HCT116 (cell line): Measurements from ENCODE around the gene KAT6B. TPM values are rescaled to one million over a fixed set of nuclear protein-coding genes. Genes with fewer than 3 reads are reported as not detected.

Experiments
- ATAC-seq: fragments of 200-7000 bp; cut with Tn5 transposase; 2 replicates; pipeline ENCODE4 v1.9.1; 2020; ENCODE audit warnings: mild to moderate bottlenecking, moderate library complexity
- BruUV-seq: library from RNA; stranded (reverse); fragments of 400-500 nt; replicated peaks from 2 replicates; lab custom pipeline; 2021; lab: Mats Ljungman, UMichigan
- CTCF ChIA-PET: fragments of 300-600 bp; sonication (Branson Sonifier 250); formaldehyde crosslinking; loops from one replicate; lab custom pipeline; 2021; ENCODE audit warnings: antibody characterized with exemption; lab: Charles Lee
- POLR2A ChIA-PET: fragments of 300-600, 350-600 bp; sonication (Branson Sonifier 250); formaldehyde crosslinking; loops from one replicate; lab custom pipeline; 2021; ENCODE audit warnings: antibody characterized with exemption; lab: Charles Lee
- RAD21 ChIA-PET, 2 experiments: fragments of 300-600 bp; sonication (Branson Sonifier 250); formaldehyde crosslinking; loops; one replicate each; lab custom pipeline; 2023; ENCODE audit warnings: low total read pairs in 2 of 2; ENCODE audit not compliant: uncharacterized antibody in 2 of 2, unreplicated experiment in 2 of 2, low non-redundant PET in 1 of 2; lab: Charles Lee
- DNase-seq: peaks from one replicate; pipeline ENCODE4 v3.0.0-alpha.2; 2010; ENCODE audit warnings: low read depth, low spot score
- H2AFZ ChIP-seq: fragments of 200-600 bp; shearing (Covaris generic), sonication (generic); 2 replicates; pipeline ENCODE4 v1.6.1; 2017; ENCODE audit warnings: low read depth, mixed run types, mixed read lengths, antibody characterized with exemption, low read length; ENCODE audit not compliant: poor library complexity, severe bottlenecking
- H3K27ac ChIP-seq: 2 replicates; pipeline ENCODE4 v1.5.1; 2012; ENCODE audit warnings: low read depth, low read length
- H3K27me3 ChIP-seq: fragments of 200-600 bp; sonication (generic); 2 replicates; pipeline ENCODE4 v1.6.1; 2016; ENCODE audit warnings: mixed run types, low read length, mixed read lengths; ENCODE audit not compliant: insufficient read depth
- H3K36me3 ChIP-seq, 2 experiments: fragments of 200-500 bp in 1 of 2; fragments of 200-600 bp in 1 of 2; sonication (Bioruptor generic) in 1 of 2; sonication (generic) in 1 of 2; 2 replicates each; pipeline versions ENCODE4 v1.5.1 to v1.6.1; 2014 to 2016; ENCODE audit warnings: low read length in 2 of 2, inconsistent platforms in 1 of 2, mixed read lengths in 1 of 2, mixed run types in 1 of 2; ENCODE audit not compliant: insufficient read depth in 2 of 2, control insufficient read depth in 1 of 2
- H3K4me1 ChIP-seq, 2 experiments: fragments of 200-600 bp in 1 of 2; sonication (generic) in 1 of 2; 2 replicates each; pipeline versions ENCODE4 v1.5.1 to v1.6.1; 2012 to 2017; ENCODE audit warnings: low read length in 2 of 2, inconsistent platforms in 1 of 2, mild to moderate bottlenecking in 1 of 2, mixed read lengths in 1 of 2, mixed run types in 1 of 2, moderate library complexity in 1 of 2; ENCODE audit not compliant: insufficient read depth in 2 of 2, control insufficient read depth in 1 of 2
- H3K4me2 ChIP-seq: fragments of 200-600 bp; sonication (generic); 2 replicates; pipeline ENCODE4 v1.6.1; 2017; ENCODE audit warnings: mixed run types, low read length, mixed read lengths
- H3K4me3 ChIP-seq, 2 experiments: fragments of 200-600 bp in 1 of 2; sonication (generic) in 1 of 2; replicated peaks in 1 of 2; 2 replicates each; pipeline ENCODE4 v1.5.1; 2011 to 2016; ENCODE audit warnings: low read length in 2 of 2, control low read depth in 1 of 2, low read depth in 1 of 2, mild to moderate bottlenecking in 1 of 2, mixed read lengths in 1 of 2, mixed run types in 1 of 2
- H3K79me2 ChIP-seq: fragments of 200-600 bp; sonication (generic); 2 replicates; pipeline ENCODE4 v1.6.1; 2017; ENCODE audit warnings: mild to moderate bottlenecking, mixed run types, low read length, moderate library complexity, mixed read lengths; ENCODE audit not compliant: insufficient read depth
- H3K9ac ChIP-seq: fragments of 200-600 bp; sonication (generic); 2 replicates; pipeline ENCODE4 v1.6.1; 2016; ENCODE audit warnings: low read length, mixed read lengths
- H3K9me2 ChIP-seq: fragments of 200-600 bp; sonication (generic), shearing (Covaris generic); 2 replicates; pipeline ENCODE4 v1.6.1; 2017; ENCODE audit warnings: mixed run types, mild to moderate bottlenecking, moderate library complexity; ENCODE audit not compliant: insufficient read depth
- H3K9me3 ChIP-seq, 2 experiments: fragments of 200-500 bp in 1 of 2; fragments of 200-600 bp in 1 of 2; sonication (Bioruptor generic) in 1 of 2; sonication (generic) in 1 of 2; 2 replicates each; pipeline ENCODE4 v1.6.1; 2014 to 2017; ENCODE audit warnings: low read length in 2 of 2, mixed read lengths in 2 of 2, inconsistent platforms in 1 of 2, low read depth in 1 of 2, mild to moderate bottlenecking in 1 of 2, mixed run types in 1 of 2, moderate library complexity in 1 of 2; ENCODE audit not compliant: control insufficient read depth in 1 of 2, insufficient read depth in 1 of 2
- H4K20me1 ChIP-seq: fragments of 200-600 bp; sonication (generic), shearing (Covaris generic); 2 replicates; pipeline ENCODE4 v1.6.1; 2017; ENCODE audit warnings: mixed run types, mild to moderate bottlenecking, moderate library complexity; ENCODE audit not compliant: insufficient read depth
- CEBPB ChIP-seq: IDR thresholded peaks from 2 replicates; pipeline ENCODE4 v1.6.1; 2012; ENCODE audit warnings: low read depth
- EGR1 ChIP-seq: IDR thresholded peaks from 2 replicates; pipeline ENCODE4 v1.6.1; 2012; ENCODE audit warnings: low read depth
- ELF1 ChIP-seq: IDR thresholded peaks from 2 replicates; pipeline ENCODE4 v1.6.1; 2012; ENCODE audit warnings: low read depth, borderline replicate concordance
- EZH2 ChIP-seq: fragments of 200-600 bp; sonication (generic); IDR thresholded peaks from 2 replicates; pipeline ENCODE4 v1.6.1; 2017; ENCODE audit warnings: antibody characterized with exemption, mixed run types
- EZH2phosphoT487 ChIP-seq: fragments of 200-600 bp; IDR thresholded peaks from 2 replicates; pipeline ENCODE4 v1.6.1; 2018; ENCODE audit warnings: antibody characterized with exemption, borderline replicate concordance
- FOSL1 ChIP-seq: IDR thresholded peaks from 2 replicates; pipeline ENCODE4 v1.6.1; 2012; ENCODE audit warnings: low read depth
- JUND ChIP-seq: IDR thresholded peaks from 2 replicates; pipeline ENCODE4 v1.6.1; 2012
- POLR2AphosphoS5 ChIP-seq: IDR thresholded peaks from 2 replicates; pipeline ENCODE4 v1.6.1; 2011; ENCODE audit warnings: mild to moderate bottlenecking, low read depth, low read length, moderate library complexity
- SIN3A ChIP-seq: IDR thresholded peaks from 2 replicates; pipeline ENCODE4 v1.6.1; 2012; ENCODE audit warnings: low read depth
- SP1 ChIP-seq: IDR thresholded peaks from 2 replicates; pipeline ENCODE4 v1.6.1; 2012; ENCODE audit warnings: low read depth
- SRF ChIP-seq: IDR thresholded peaks from 2 replicates; pipeline ENCODE4 v1.6.1; 2012; ENCODE audit warnings: low read depth
- YY1 ChIP-seq: IDR thresholded peaks from 2 replicates; pipeline ENCODE4 v1.6.1; 2011; ENCODE audit warnings: low read length, low read depth, moderate library complexity, mild to moderate bottlenecking; ENCODE audit not compliant: insufficient replicate concordance; ENCODE audit errors: extremely low read depth
- ZNF274 ChIP-seq: fragments of 200-500 bp; sonication (Bioruptor generic); IDR thresholded peaks from 2 replicates; pipeline ENCODE4 v1.6.1; 2014; ENCODE audit warnings: mild to moderate bottlenecking, low read depth, low read length, inconsistent platforms
- intact Hi-C: fragments of 100-400 bp; cut with micrococcal nuclease; formaldehyde crosslinking; loops from 2 replicates; pipeline ENCODE4 v1.10.0; 2022
- total RNA-seq: library from RNA; stranded (reverse); gene quantifications from one replicate; pipeline ENCODE4 v1.2.1, GENCODE V29; 2021; ENCODE audit not compliant: unreplicated experiment
- TF ChIP-seq, protein P1 (sequence below): IDR thresholded peaks from 2 replicates; pipeline ENCODE4 v1.6.1; 2012

KAT6B gene
- total RNA-seq, 1 experiment from 2014 or later: 17.8 TPM

DNA sequence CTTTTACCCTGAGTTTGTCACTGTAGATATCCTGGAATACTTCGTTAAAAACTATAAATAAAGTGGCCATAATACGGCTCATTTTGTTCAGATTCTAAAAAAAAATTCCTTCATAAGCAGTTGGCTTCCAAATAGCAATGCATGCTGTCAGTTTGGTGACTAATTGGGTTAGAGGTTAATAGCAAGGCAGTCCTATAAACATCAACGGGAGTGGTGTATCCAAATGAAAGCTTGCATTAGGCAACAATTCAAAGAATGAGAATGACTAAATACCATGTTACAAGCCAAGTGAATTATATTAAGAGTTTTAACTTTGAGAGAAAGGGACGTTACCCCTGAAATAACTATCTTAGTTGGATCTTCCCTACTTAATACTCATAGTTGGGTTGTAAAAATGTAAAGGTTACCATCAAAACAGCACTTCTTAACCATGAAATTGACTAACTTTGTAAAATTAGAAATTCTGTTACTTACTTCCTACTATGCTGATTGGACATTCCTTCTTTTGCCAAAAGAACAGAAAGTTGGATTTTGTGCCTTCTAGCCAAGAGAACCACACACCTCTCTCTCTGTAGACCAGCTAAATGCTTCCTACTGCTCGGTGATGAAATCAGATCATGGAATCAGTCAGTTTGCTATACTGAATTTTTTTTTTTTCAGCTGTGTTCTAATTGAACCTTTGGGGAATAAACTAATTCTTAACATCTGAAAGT is 98.0 kb downstream of the KAT6B start:
- H3K9ac ChIP-seq: no peak overlapping the region
- POLR2A ChIA-PET: interaction anchor here (0.5 kb wide), 1 partner anchor 18 kb away, joined by 6 read pairs; no protein-coding TSS in a partner anchor
- no peak overlapping the region for H2AFZ ChIP-seq
- peak overlapping the region in 1 of 2 experiments; percentile 20; a peak in 1 of 4 replicates for H3K4me3 ChIP-seq
- TF ChIP-seq CEBPB (peak; percentile 60), YY1 (no peak), SP1 (peak; percentile 27; the same call in 1 of the 2 replicates), EGR1 (no peak), ELF1 (no peak), SRF (no peak), EZH2phosphoT487 (no peak), ZNF274 (no peak), EZH2 (no peak), JUND (0 out of 2 replicates have a peak, but pooled peaks have one; percentile 19), FOSL1 (peak; percentile 51), SIN3A (no peak), POLR2AphosphoS5 (no peak)
- TF ChIP-seq, protein P1, sequence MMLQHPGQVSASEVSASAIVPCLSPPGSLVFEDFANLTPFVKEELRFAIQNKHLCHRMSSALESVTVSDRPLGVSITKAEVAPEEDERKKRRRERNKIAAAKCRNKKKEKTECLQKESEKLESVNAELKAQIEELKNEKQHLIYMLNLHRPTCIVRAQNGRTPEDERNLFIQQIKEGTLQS: no peak
- TF ChIP-seq, all 23 proteins: peak for 4
- Histone ChIP-seq H3K9me3 (peaks cover 0 to 4% of the 10 kb centered on the region in 2 experiments; a peak in 1 of 4 replicates), H4K20me1 (no peaks in the 10 kb centered on the region), H3K9me2 (no peaks in the 10 kb centered on the region), H3K27me3 (no peaks in the 10 kb centered on the region), H3K36me3 (no peaks in the 10 kb centered on the region), H3K79me2 (no peaks in the 10 kb centered on the region; the same call in 1 of the 2 replicates), H3K4me1 (peaks cover 47 to 59% of the 10 kb centered on the region in 2 experiments), H3K27ac (peak overlapping the region; percentile 9; the same call in 1 of the 2 replicates), H3K4me2 (peak overlapping the region; percentile 64)
- RAD21 ChIA-PET: no interaction called here
- CTCF ChIA-PET: no interaction called here
- intact Hi-C loops: no loop called here
- DNase-seq (peak; percentile 57), ATAC-seq (peak; percentile 60)
- BruUV-seq: no TSS peak
